Measurements from ENCODE around the gene MALRD1.

GRCh38 chr10:19658131-19658530 is 609.5 kb downstream of the MALRD1 start:
- TF ChIP-seq EZH2 (IDR thresholded peaks at IDR 0.05; ENCODE audit: insufficient read depth, low read length) (no peak), CTCF (IDR thresholded peaks at IDR 0.05; ENCODE audit: insufficient read depth, low read depth, low read length) (no peak)
